Endothelial cell of umbilical vein (primary cell): ENCODE measurements around the gene PLN. TPM values are rescaled to one million over a fixed set of nuclear protein-coding genes. Genes with fewer than 3 reads are reported as not detected.

Source experiments
- BruUV-seq: library from RNA; stranded (reverse); fragments of 400-500 nt; replicated peaks from 2 replicates; lab custom pipeline; 2021; lab: Mats Ljungman, UMichigan
- CTCF ChIA-PET: fragments of 300-600, 350-600 bp; sonication (Branson Sonifier 250); formaldehyde crosslinking; loops from one replicate; lab custom pipeline; 2021; ENCODE audit warnings: antibody characterized with exemption, inconsistent platforms; lab: Charles Lee
- POLR2A ChIA-PET: fragments of 300-600, 350-600 bp; sonication (Branson Sonifier 250); formaldehyde crosslinking; loops from one replicate; lab custom pipeline; 2021; ENCODE audit warnings: antibody characterized with exemption, inconsistent platforms; lab: Charles Lee
- DNase-seq: peaks from one replicate; pipeline ENCODE4 v3.0.0-alpha.2; 2011; ENCODE audit warnings: low read depth, low spot score
- FAIRE-seq: peaks from 2 replicates; lab custom pipeline; 2011; peaks lifted over from hg19 to GRCh38; lab: Jason Lieb, UNC
- H2AFZ ChIP-seq: 2 replicates; pipeline ENCODE4 v1.6.0; 2012; ENCODE audit warnings: low read depth, low read length, control low read depth, inconsistent platforms
- H3K27ac ChIP-seq: 2 replicates; pipeline ENCODE4 v1.5.1; 2011; ENCODE audit warnings: low read depth, mild to moderate bottlenecking, control low read depth, low read length, moderate library complexity; ENCODE audit not compliant: insufficient read depth
- H3K27me3 ChIP-seq, 2 experiments: 2 replicates each; pipeline versions ENCODE4 v1.6.0 to v1.6.1; 2011; ENCODE audit warnings: low read length in 2 of 2, mixed read lengths in 1 of 2; ENCODE audit not compliant: control insufficient read depth in 2 of 2, insufficient read depth in 2 of 2
- H3K36me3 ChIP-seq, 2 experiments: 2 replicates in 1 of 2; 3 replicates in 1 of 2; pipeline ENCODE4 v1.5.1; 2011; ENCODE audit warnings: low read length in 2 of 2, mild to moderate bottlenecking in 1 of 2, moderate library complexity in 1 of 2; ENCODE audit not compliant: control insufficient read depth in 2 of 2, insufficient read depth in 2 of 2; ENCODE audit errors: extremely low read depth in 1 of 2
- H3K4me1 ChIP-seq: 3 replicates; pipeline ENCODE4 v1.5.1; 2011; ENCODE audit warnings: mild to moderate bottlenecking, low read length; ENCODE audit not compliant: control insufficient read depth, insufficient read depth; ENCODE audit errors: extremely low read depth
- H3K4me2 ChIP-seq: 2 replicates; pipeline ENCODE4 v1.6.1; 2011; ENCODE audit warnings: low read length, control low read depth, mixed read lengths; ENCODE audit not compliant: insufficient read depth
- H3K4me3 ChIP-seq, 3 experiments: fragments of 200-600 bp in 1 of 3; sonication (generic), shearing (Covaris generic) in 1 of 3; replicated peaks in 1 of 3; 2 replicates each; pipeline ENCODE4 v1.5.1; 2011 to 2016; ENCODE audit warnings: control low read depth in 3 of 3, low read length in 3 of 3, mild to moderate bottlenecking in 2 of 3, inconsistent platforms in 1 of 3, low read depth in 1 of 3, moderate library complexity in 1 of 3; ENCODE audit not compliant: insufficient read depth in 1 of 3
- H3K79me2 ChIP-seq: 2 replicates; pipeline ENCODE4 v1.6.0; 2012; ENCODE audit warnings: low read length, inconsistent platforms; ENCODE audit not compliant: control insufficient read depth, insufficient read depth
- H3K9ac ChIP-seq: replicated peaks from 2 replicates; pipeline ENCODE3; 2011; ENCODE audit warnings: low read length, control low read depth; ENCODE audit not compliant: insufficient read depth; ENCODE audit errors: extremely low read depth
- H3K9me1 ChIP-seq: replicated peaks from 3 replicates; pipeline ENCODE4 v1.6.0; 2011; ENCODE audit warnings: mild to moderate bottlenecking, low read length; ENCODE audit not compliant: control insufficient read depth, insufficient read depth; ENCODE audit errors: extremely low read depth
- H3K9me3 ChIP-seq: replicated peaks from 2 replicates; pipeline ENCODE4 v1.5.1; 2012; ENCODE audit warnings: low read length, inconsistent platforms; ENCODE audit not compliant: control insufficient read depth, insufficient read depth
- H4K20me1 ChIP-seq: replicated peaks from 2 replicates; pipeline ENCODE3; 2011; ENCODE audit warnings: mild to moderate bottlenecking, low read length; ENCODE audit not compliant: control insufficient read depth, insufficient read depth; ENCODE audit errors: extremely low read depth
- CTCF ChIP-seq, 2 donors: IDR thresholded peaks; 1 replicate in 1 of 2; 2 replicates in 1 of 2; pipeline ENCODE4 v1.5.1; 2011; ENCODE audit warnings: low read length in 2 of 2, mild to moderate bottlenecking in 2 of 2, moderate library complexity in 2 of 2, control low read depth in 1 of 2, inconsistent platforms in 1 of 2, low read depth in 1 of 2; ENCODE audit not compliant: insufficient read depth in 1 of 2; ENCODE audit errors: extremely low read depth in 1 of 2
- EZH2 ChIP-seq: IDR thresholded peaks from 2 replicates; pipeline ENCODE4 v1.6.1; 2012; ENCODE audit warnings: borderline replicate concordance, low read depth, mild to moderate bottlenecking, moderate library complexity, low read length, inconsistent platforms; ENCODE audit not compliant: severe bottlenecking
- FOS ChIP-seq: IDR thresholded peaks from 2 replicates; pipeline ENCODE4 v1.6.1; 2011; ENCODE audit warnings: mild to moderate bottlenecking, low read length, moderate library complexity, borderline replicate concordance; ENCODE audit not compliant: insufficient read depth
- GATA2 ChIP-seq: IDR thresholded peaks from 2 replicates; pipeline ENCODE4 v1.7.0; 2011; ENCODE audit warnings: low read depth, mild to moderate bottlenecking, moderate library complexity, mixed read lengths, low read length; ENCODE audit not compliant: insufficient read length, insufficient read depth
- JUN ChIP-seq: IDR thresholded peaks from 2 replicates; pipeline ENCODE4 v1.6.1; 2011; ENCODE audit warnings: borderline replicate concordance, low read depth; ENCODE audit not compliant: insufficient read length, insufficient read depth
- MAX ChIP-seq: IDR thresholded peaks from 2 replicates; pipeline ENCODE4 v1.6.1; 2011; ENCODE audit not compliant: insufficient read depth, insufficient read length
- MYC ChIP-seq: IDR thresholded peaks from one replicate; pipeline ENCODE4 v1.6.1; 2011; ENCODE audit warnings: mild to moderate bottlenecking, low read depth, low read length
- POLR2A ChIP-seq: IDR thresholded peaks from 2 replicates; pipeline ENCODE4 v1.6.1; 2012; ENCODE audit warnings: low read depth, mild to moderate bottlenecking, control low read depth, low read length
- POLR2AphosphoS5 ChIP-seq: IDR thresholded peaks from 2 replicates; pipeline ENCODE4 v1.6.1; 2012; ENCODE audit warnings: low read depth, mild to moderate bottlenecking, control low read depth, low read length, moderate library complexity; ENCODE audit not compliant: insufficient read depth
- dilution Hi-C: fragments of 300-500 bp; cut with MboI; formaldehyde crosslinking; loops from one replicate; pipeline ENCODE4 v1.15.0; 2019; ENCODE audit warnings: low sequenced_read_pairs; ENCODE audit not compliant: extremely low pct_ligation_motif_present
- intact Hi-C: fragments of 100-400 bp; cut with micrococcal nuclease; formaldehyde crosslinking; loops from one replicate; pipeline ENCODE4 v1.10.0; 2022
- polyA plus RNA-seq, 4 experiments: library from polyadenylated mRNA; depleted of rRNA in 3 of 4; stranded (reverse) in 3 of 4; unstranded in 1 of 4; fragments of >200 nt; gene quantifications; 2 replicates each; pipeline versions ENCODE4 v1.2.1 to v1.2.3, GENCODE V29; 2011 to 2012; ENCODE audit warnings: missing spikeins in 1 of 4
- total RNA-seq: library from RNA; stranded (reverse); gene quantifications from 2 replicates; pipeline ENCODE4 v1.2.3, GENCODE V29; 2021

PLN gene
- total and polyA plus RNA-seq, 2 donors (not counting 3 experiments of a cell fraction or from before 2014, with no cell fraction given): not detected

- H3K27me3 ChIP-seq: no peaks in the 10 kb centered on the region
- TF ChIP-seq GATA2 (no peak), JUN (no peak), FOS (no peak), EZH2 (no peak), POLR2AphosphoS5 (no peak), POLR2A (no peak), MAX (no peak), MYC (no peak), CTCF (IDR thresholded peaks at IDR 0.05; ENCODE audit: extremely low read depth in 1 of 2, insufficient read depth in 1 of 2, low read depth in 1 of 2, low read length in 2 of 2) (no peak)
- CTCF ChIA-PET: no interaction called here
- H3K9ac ChIP-seq: no peak overlapping the region
- no peak overlapping the region for H3K27ac ChIP-seq
- no peaks in the 10 kb centered on the region for H3K9me1 ChIP-seq
- H3K9me3 ChIP-seq: no peaks in the 10 kb centered on the region
- FAIRE-seq (no peak), DNase-seq (no peak)
- H3K4me3 ChIP-seq: no peak overlapping the region
- no peak overlapping the region for H2AFZ ChIP-seq
- POLR2A ChIA-PET: no interaction called here
- no peaks in the 10 kb centered on the region for H3K36me3 ChIP-seq
- H3K4me1 ChIP-seq: peaks cover 11% of the 10 kb centered on the region
- H3K79me2 ChIP-seq: peaks cover 5% of the 10 kb centered on the region
- H3K4me2 ChIP-seq: no peak overlapping the region
- no TSS peak for BruUV-seq
- H4K20me1 ChIP-seq: no peaks in the 10 kb centered on the region
- dilution Hi-C loops: no loop called here
- intact Hi-C loops: no loop called here
Observed at GRCh38 chr6:118562248-118562647, 14.2 kb downstream of the PLN start.
